NB4 (cell line): ENCODE data around the gene CUX1.

Source experiments
- DNase-seq: peaks from one replicate; pipeline ENCODE4 v3.0.0; 2010; ENCODE audit warnings: low read depth
- H3K4me3 ChIP-seq: one replicate; pipeline ENCODE4 v1.5.1; 2011; ENCODE audit warnings: mild to moderate bottlenecking, low read depth, low read length, moderate library complexity
- CTCF ChIP-seq: IDR thresholded peaks from one replicate; pipeline ENCODE4 v1.5.1; 2012; ENCODE audit warnings: low read depth, low read length
- MAX ChIP-seq: IDR thresholded peaks from 2 replicates; pipeline ENCODE4 v1.6.1; 2011; ENCODE audit warnings: low read depth, low read length
- MYC ChIP-seq: IDR thresholded peaks from 2 replicates; pipeline ENCODE4 v1.6.1; 2011; ENCODE audit warnings: low read depth, low read length
- POLR2A ChIP-seq: IDR thresholded peaks from 2 replicates; pipeline ENCODE4 v1.6.1; 2011; ENCODE audit warnings: mild to moderate bottlenecking; ENCODE audit not compliant: insufficient read length; ENCODE audit errors: extremely low read depth

Gene CUX1

GRCh38 chr7:102255501-102255900 lies 438.1 kb downstream of the CUX1 start:
- DNase-seq: no peak
- TF ChIP-seq MYC: no peak
- TF ChIP-seq CTCF: no peak
- TF ChIP-seq MAX: no peak
- TF ChIP-seq POLR2A: no peak
- H3K4me3 ChIP-seq: no peak overlapping the region

GRCh38 chr7:102255916-102256315 lies 438.5 kb downstream of the CUX1 start:
- TF ChIP-seq CTCF (no peak), MYC (no peak), POLR2A (no peak), MAX (no peak)
- no peak overlapping the region for H3K4me3 ChIP-seq
- DNase-seq: no peak

- DNase-seq: no peak
- H3K4me3 ChIP-seq: no peak overlapping the region
- no peak for TF ChIP-seq MYC
- no peak for TF ChIP-seq MAX
Measured at GRCh38 chr7:102258073-102258748, 440.8 kb downstream of the CUX1 start.

- H3K4me3 ChIP-seq: no peak overlapping the region
- no peak for TF ChIP-seq MYC
- no peak for DNase-seq
Measured at GRCh38 chr7:102258749-102259107, 441.3 kb downstream of the CUX1 start.

- TF ChIP-seq CTCF (no peak), MAX (no peak), MYC (no peak), POLR2A (no peak)
- no peak for DNase-seq
- no peak overlapping the region for H3K4me3 ChIP-seq
Measured at GRCh38 chr7:102260856-102261255, 443.4 kb downstream of the CUX1 start.

GRCh38 chr7:102261451-102261850 lies 444.0 kb downstream of the CUX1 start:
- no peak overlapping the region for H3K4me3 ChIP-seq
- no peak for DNase-seq
- no peak for TF ChIP-seq MYC
- TF ChIP-seq POLR2A: no peak
- no peak for TF ChIP-seq MAX
- TF ChIP-seq CTCF: no peak

GRCh38 chr7:102262546-102262945 lies 445.1 kb downstream of the CUX1 start:
- no peak overlapping the region for H3K4me3 ChIP-seq
- no peak for TF ChIP-seq MYC
- TF ChIP-seq CTCF: no peak
- TF ChIP-seq POLR2A: no peak
- TF ChIP-seq MAX: no peak
- no peak for DNase-seq
